H9 (cell line): Measurements from ENCODE around the gene CFAP90. TPM values are rescaled to one million over a fixed set of nuclear protein-coding genes. Genes with fewer than 3 reads are reported as not detected.

ENCODE experiments used
- DNase-seq: peaks from one replicate; pipeline ENCODE4 v3.0.0-alpha.2; 2017
- H2AFZ ChIP-seq: one replicate; pipeline ENCODE4 v1.6.1; 2013; ENCODE audit warnings: mild to moderate bottlenecking, low read length, control low read depth, moderate library complexity
- H2AK5ac ChIP-seq: 2 replicates; pipeline ENCODE4 v1.6.1; 2013; ENCODE audit warnings: low read length, control low read depth, mixed read lengths; ENCODE audit not compliant: insufficient read length
- H2BK120ac ChIP-seq: one replicate; pipeline ENCODE4 v1.6.1; 2013; ENCODE audit warnings: low read depth, mild to moderate bottlenecking, low read length, control low read depth, inconsistent platforms; ENCODE audit not compliant: poor library complexity, severe bottlenecking
- H2BK12ac ChIP-seq: 2 replicates; pipeline ENCODE4 v1.6.1; 2013; ENCODE audit warnings: low read length, control low read depth, mixed read lengths, low read depth; ENCODE audit not compliant: insufficient read length
- H2BK15ac ChIP-seq: 2 replicates; pipeline ENCODE4 v1.6.1; 2013; ENCODE audit warnings: low read depth, low read length, control low read depth
- H2BK20ac ChIP-seq: one replicate; pipeline ENCODE4 v1.6.1; 2013; ENCODE audit warnings: low read depth, mild to moderate bottlenecking, low read length, control low read depth, inconsistent platforms; ENCODE audit not compliant: poor library complexity, severe bottlenecking
- H2BK5ac ChIP-seq: 2 replicates; pipeline ENCODE4 v1.6.1; 2013; ENCODE audit warnings: low read length, control low read depth, mixed read lengths; ENCODE audit not compliant: insufficient read length
- H3K14ac ChIP-seq: 2 replicates; pipeline ENCODE4 v1.6.1; 2013; ENCODE audit warnings: low read length, control low read depth; ENCODE audit not compliant: insufficient read depth
- H3K18ac ChIP-seq: 2 replicates; pipeline ENCODE4 v1.6.1; 2013; ENCODE audit warnings: low read depth, mild to moderate bottlenecking, mixed read lengths, low read length, control low read depth; ENCODE audit not compliant: insufficient read length
- H3K23ac ChIP-seq: 2 replicates; pipeline ENCODE4 v1.6.1; 2013; ENCODE audit warnings: low read length, control low read depth, mixed read lengths, low read depth; ENCODE audit not compliant: insufficient read length
- H3K23me2 ChIP-seq: 2 replicates; pipeline ENCODE4 v1.6.1; 2013; ENCODE audit warnings: low read depth, mild to moderate bottlenecking, mixed read lengths, low read length, control low read depth; ENCODE audit not compliant: insufficient read length, poor library complexity, severe bottlenecking
- H3K27ac ChIP-seq: 2 replicates; pipeline ENCODE4 v1.5.1; 2013; ENCODE audit warnings: low read length, control low read depth, mixed read lengths, low read depth; ENCODE audit not compliant: insufficient read length
- H3K27me3 ChIP-seq: 2 replicates; pipeline ENCODE4 v1.6.1; 2013; ENCODE audit warnings: low read length, control low read depth, inconsistent platforms; ENCODE audit not compliant: insufficient read depth
- H3K4ac ChIP-seq: 2 replicates; pipeline ENCODE4 v1.6.1; 2013; ENCODE audit warnings: low read depth, mild to moderate bottlenecking, control low read depth, inconsistent platforms, low read length, moderate library complexity
- H3K4me1 ChIP-seq: 2 replicates; pipeline ENCODE4 v1.6.1; 2013; ENCODE audit warnings: low read length, control low read depth, inconsistent platforms; ENCODE audit not compliant: insufficient read depth
- H3K4me2 ChIP-seq: 2 replicates; pipeline ENCODE4 v1.6.1; 2013; ENCODE audit warnings: low read length, control low read depth, mixed read lengths; ENCODE audit not compliant: insufficient read length, insufficient read depth
- H3K56ac ChIP-seq: 2 replicates; pipeline ENCODE4 v1.6.1; 2013; ENCODE audit warnings: low read depth, mild to moderate bottlenecking, mixed read lengths, low read length, control low read depth; ENCODE audit not compliant: insufficient read length
- H3K79me1 ChIP-seq: 2 replicates; pipeline ENCODE4 v1.6.1; 2013; ENCODE audit warnings: low read depth, mild to moderate bottlenecking, moderate library complexity, low read length, control low read depth, inconsistent platforms; ENCODE audit not compliant: insufficient read depth, poor library complexity, severe bottlenecking
- H3K79me2 ChIP-seq: 2 replicates; pipeline ENCODE4 v1.6.1; 2013; ENCODE audit warnings: low read length, control low read depth, inconsistent platforms; ENCODE audit not compliant: insufficient read depth
- H3K9ac ChIP-seq: 2 replicates; pipeline ENCODE4 v1.6.1; 2013; ENCODE audit warnings: low read length, control low read depth, mixed read lengths; ENCODE audit not compliant: insufficient read length; ENCODE audit errors: extremely low read depth
- H3K9me3 ChIP-seq: one replicate; pipeline ENCODE4 v1.6.1; 2013; ENCODE audit warnings: low read depth, low read length, inconsistent platforms; ENCODE audit not compliant: control insufficient read depth
- H3T11ph ChIP-seq: one replicate; pipeline ENCODE4 v1.6.1; 2013; ENCODE audit warnings: mild to moderate bottlenecking, low read length, control low read depth, inconsistent platforms
- H4K20me1 ChIP-seq: one replicate; pipeline ENCODE4 v1.6.1; 2013; ENCODE audit not compliant: control insufficient read depth, insufficient read length, insufficient read depth
- H4K5ac ChIP-seq: 2 replicates; pipeline ENCODE4 v1.6.1; 2013; ENCODE audit warnings: low read depth, mild to moderate bottlenecking, mixed read lengths, low read length, control low read depth; ENCODE audit not compliant: insufficient read length
- H4K8ac ChIP-seq: replicated peaks from 2 replicates; pipeline ENCODE4 v1.6.1; 2013; ENCODE audit warnings: low read length, control low read depth, mixed read lengths, low read depth; ENCODE audit not compliant: insufficient read length
- H4K91ac ChIP-seq: 2 replicates; pipeline ENCODE4 v1.6.1; 2013; ENCODE audit warnings: low read depth, mild to moderate bottlenecking, moderate library complexity, mixed read lengths, low read length, control low read depth; ENCODE audit not compliant: insufficient read length
- H3K27ac Mint-ChIP-seq, 3 experiments: 2 replicates in 2 of 3; 3 replicates in 1 of 3; pipeline ENCODE4 v1.8.0; 2020 to 2021; ENCODE audit warnings: mixed read lengths in 3 of 3, mild to moderate bottlenecking in 1 of 3, moderate library complexity in 1 of 3
- H3K27me3 Mint-ChIP-seq: 2 replicates; pipeline ENCODE4 v1.8.0; 2021; ENCODE audit warnings: low read depth, mild to moderate bottlenecking, moderate library complexity, mixed read lengths
- H3K36me3 Mint-ChIP-seq, 3 experiments: 2 replicates in 2 of 3; 3 replicates in 1 of 3; pipeline ENCODE4 v1.8.0; 2020 to 2021; ENCODE audit warnings: low read depth in 3 of 3, mixed read lengths in 3 of 3; ENCODE audit not compliant: insufficient read depth in 1 of 3
- H3K4me1 Mint-ChIP-seq, 2 experiments: 2 replicates each; pipeline ENCODE4 v1.8.0; 2020; ENCODE audit warnings: mixed read lengths in 2 of 2
- H3K4me3 Mint-ChIP-seq, 2 experiments: 2 replicates in 1 of 2; 3 replicates in 1 of 2; pipeline ENCODE4 v1.8.0; 2020 to 2021; ENCODE audit warnings: mild to moderate bottlenecking in 2 of 2, mixed read lengths in 2 of 2, moderate library complexity in 1 of 2
- H3K9me3 Mint-ChIP-seq, 2 experiments: 2 replicates in 1 of 2; 3 replicates in 1 of 2; pipeline ENCODE4 v1.8.0; 2020; ENCODE audit warnings: mild to moderate bottlenecking in 2 of 2, mixed read lengths in 2 of 2, moderate library complexity in 1 of 2
- WGBS: extraction: QIAGEN DNeasy Blood & Tissue Kit; methylation state at CpG from one replicate; pipeline ENCODE4 v1.1.7; 2013; ENCODE audit warnings: missing lambda C conversion rate, low lambda C conversion rate, mixed read lengths; ENCODE audit not compliant: insufficient read length; ENCODE audit errors: extremely low coverage; 5-methylcytosine and 5-hydroxymethylcytosine counted together
- total RNA-seq: library from RNA; stranded (reverse); gene quantifications from 2 replicates; pipeline ENCODE4 v1.2.1, GENCODE V29; 2021
- TF ChIP-seq, protein P1 (sequence below): fragments of 200-600 bp; sonication (generic); conservative IDR thresholded peaks from 3 replicates; pipeline ENCODE4 v1.8.0; 2021; ENCODE audit warnings: antibody characterized with exemption, mild to moderate bottlenecking

Gene CFAP90
- total RNA-seq, 1 experiment from 2014 or later, result 0.44 TPM

DNA sequence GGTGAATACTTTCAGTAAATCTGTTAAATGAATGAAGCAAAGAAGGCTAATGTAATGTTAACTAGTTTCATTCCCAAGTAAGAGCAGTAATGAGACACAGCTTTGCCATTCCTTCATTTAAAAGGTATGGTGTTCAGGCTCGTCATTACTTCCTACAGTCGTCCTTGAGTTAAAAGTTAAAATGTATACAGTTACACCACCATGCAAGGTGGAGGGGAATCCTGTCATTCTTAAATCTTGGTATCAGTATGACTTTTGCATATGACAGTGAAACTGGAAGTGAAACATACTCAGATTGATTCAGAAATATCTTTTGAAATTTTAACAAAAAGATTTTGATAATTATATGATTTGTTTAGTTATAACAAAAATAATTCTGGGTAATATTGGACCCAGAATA lies 43.9 kb upstream of the CFAP90 start:
- peaks cover 36 to 87% (median 85%) of the 10 kb centered on the region in 3 experiments for H3K36me3 Mint-ChIP-seq

More for the DNA sequence above, 43.9 kb upstream of the CFAP90 start:
- no peak overlapping the region for H2BK20ac ChIP-seq
- H3K56ac ChIP-seq, result no peak overlapping the region
- no peak overlapping the region for H2BK12ac ChIP-seq
- H3K79me1 ChIP-seq, result no peaks in the 10 kb centered on the region
- H3K27me3 ChIP-seq, result no peaks in the 10 kb centered on the region
- H3K27me3 Mint-ChIP-seq, result no peaks in the 10 kb centered on the region
- H3K4me3 Mint-ChIP-seq, result no peak overlapping the region
- H3K9me3 Mint-ChIP-seq, result no peaks in the 10 kb centered on the region
- H3K4me1 Mint-ChIP-seq, result no peaks in the 10 kb centered on the region
- no peaks in the 10 kb centered on the region for H3K79me2 ChIP-seq
- no peak overlapping the region for H2BK5ac ChIP-seq
- no peak overlapping the region for H3K9ac ChIP-seq
- H3K27ac ChIP-seq, result no peak overlapping the region
- no peak overlapping the region for H4K5ac ChIP-seq
- no peak for DNase-seq
- H3K4me2 ChIP-seq, result no peak overlapping the region
- H4K8ac ChIP-seq, result no peak overlapping the region
- no peak overlapping the region for H3T11ph ChIP-seq
- H3K9me3 ChIP-seq, result no peaks in the 10 kb centered on the region
- no CpG with 5 or more reads among the region's 2 CpGs for WGBS
- H3K23me2 ChIP-seq, result no peaks in the 10 kb centered on the region
- no peak overlapping the region for H2AFZ ChIP-seq
- H3K4me1 ChIP-seq, result no peaks in the 10 kb centered on the region
- TF ChIP-seq, protein P1, sequence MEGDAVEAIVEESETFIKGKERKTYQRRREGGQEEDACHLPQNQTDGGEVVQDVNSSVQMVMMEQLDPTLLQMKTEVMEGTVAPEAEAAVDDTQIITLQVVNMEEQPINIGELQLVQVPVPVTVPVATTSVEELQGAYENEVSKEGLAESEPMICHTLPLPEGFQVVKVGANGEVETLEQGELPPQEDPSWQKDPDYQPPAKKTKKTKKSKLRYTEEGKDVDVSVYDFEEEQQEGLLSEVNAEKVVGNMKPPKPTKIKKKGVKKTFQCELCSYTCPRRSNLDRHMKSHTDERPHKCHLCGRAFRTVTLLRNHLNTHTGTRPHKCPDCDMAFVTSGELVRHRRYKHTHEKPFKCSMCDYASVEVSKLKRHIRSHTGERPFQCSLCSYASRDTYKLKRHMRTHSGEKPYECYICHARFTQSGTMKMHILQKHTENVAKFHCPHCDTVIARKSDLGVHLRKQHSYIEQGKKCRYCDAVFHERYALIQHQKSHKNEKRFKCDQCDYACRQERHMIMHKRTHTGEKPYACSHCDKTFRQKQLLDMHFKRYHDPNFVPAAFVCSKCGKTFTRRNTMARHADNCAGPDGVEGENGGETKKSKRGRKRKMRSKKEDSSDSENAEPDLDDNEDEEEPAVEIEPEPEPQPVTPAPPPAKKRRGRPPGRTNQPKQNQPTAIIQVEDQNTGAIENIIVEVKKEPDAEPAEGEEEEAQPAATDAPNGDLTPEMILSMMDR, result no peak
- no peak overlapping the region for H2AK5ac ChIP-seq
- H4K20me1 ChIP-seq, result no peaks in the 10 kb centered on the region
- H3K27ac Mint-ChIP-seq, result no peak overlapping the region
- no peak overlapping the region for H4K91ac ChIP-seq
- H3K23ac ChIP-seq, result no peak overlapping the region
- H2BK120ac ChIP-seq, result no peak overlapping the region
- no peak overlapping the region for H2BK15ac ChIP-seq
- H3K18ac ChIP-seq, result no peak overlapping the region
- H3K4ac ChIP-seq, result no peak overlapping the region
- H3K14ac ChIP-seq, result no peak overlapping the region
